ENCODE data around the gene LDLRAD1.
"Not testable (repeated sequence)": the region's sequence is repeated elsewhere in the genome, so short reads cannot be mapped to it uniquely, and the experiment has no call there.

The LDLRAD1 gene

GRCh38 chr1:54017979-54018378, at the start of gene LDLRAD1:
TSS of gene LDLRAD1 (minus strand) at chr1:54018186. CDS start at chr1:54018112, 74 bp downstream.
- DNase-seq (ENCODE audit: low read depth, low spot score), result no peak

- no peak for DNase-seq (ENCODE audit: low read depth, low spot score)
Observed at GRCh38 chr1:54064299-54064698, 46.3 kb upstream of the LDLRAD1 start.

GRCh38 chr1:54054438-54054749, 36.4 kb upstream of the LDLRAD1 start:
- no peak for DNase-seq (ENCODE audit: low read depth, low spot score)

GRCh38 chr1:54053745-54054437, 35.9 kb upstream of the LDLRAD1 start:
- no peak for DNase-seq (ENCODE audit: low read depth, low spot score)

- DNase-seq (ENCODE audit: low read depth, low spot score), result peak; percentile 99
Observed at GRCh38 chr1:54052934-54053744, 35.2 kb upstream of the LDLRAD1 start, which contains the start of the genes TCEANC2 and TMEM59. TSS of gene TCEANC2 (plus strand) at chr1:54053608. CDS start at chr1:54054423, 815 bp downstream. TSS of gene TMEM59 (minus strand) at chr1:54053204. CDS start at chr1:54053188, 16 bp downstream.

GRCh38 chr1:54052431-54052933, 34.5 kb upstream of the LDLRAD1 start:
- no peak for DNase-seq (ENCODE audit: low read depth, low spot score)

- no peak for DNase-seq (ENCODE audit: low read depth, low spot score)
Observed at GRCh38 chr1:54051933-54052430, 34.0 kb upstream of the LDLRAD1 start.

GRCh38 chr1:54050435-54050834, 32.4 kb upstream of the LDLRAD1 start:
- not testable (repeated sequence) for DNase-seq (ENCODE audit: low read depth, low spot score)

- DNase-seq (ENCODE audit: low read depth, low spot score), result no peak
Observed at GRCh38 chr1:54047384-54048305, 29.7 kb upstream of the LDLRAD1 start.

- DNase-seq (ENCODE audit: low read depth, low spot score), result no peak
Observed at GRCh38 chr1:54046671-54047383, 28.8 kb upstream of the LDLRAD1 start.

GRCh38 chr1:54045496-54045895, 27.5 kb upstream of the LDLRAD1 start:
- no peak for DNase-seq (ENCODE audit: low read depth, low spot score)

GRCh38 chr1:54041806-54042205, 23.8 kb upstream of the LDLRAD1 start:
- DNase-seq (ENCODE audit: low read depth, low spot score), result no peak

- no peak for DNase-seq (ENCODE audit: low read depth, low spot score)
Observed at GRCh38 chr1:54037476-54037875, 19.5 kb upstream of the LDLRAD1 start.

- no peak for DNase-seq (ENCODE audit: low read depth, low spot score)
Observed at GRCh38 chr1:54028306-54029251, 10.6 kb upstream of the LDLRAD1 start.

GRCh38 chr1:54027848-54028247, 9.9 kb upstream of the LDLRAD1 start:
- DNase-seq (ENCODE audit: low read depth, low spot score), result no peak

GRCh38 chr1:54024811-54025210, 6.8 kb upstream of the LDLRAD1 start:
- DNase-seq (ENCODE audit: low read depth, low spot score), result not testable (repeated sequence)

- no peak for DNase-seq (ENCODE audit: low read depth, low spot score)
Observed at GRCh38 chr1:54024358-54024757, 6.4 kb upstream of the LDLRAD1 start.

- not testable (repeated sequence) for DNase-seq (ENCODE audit: low read depth, low spot score)
Observed at GRCh38 chr1:54019562-54020176, 1.7 kb upstream of the LDLRAD1 start.

GRCh38 chr1:54018635-54019034, 649 bp upstream of the LDLRAD1 start:
- no peak for DNase-seq (ENCODE audit: low read depth, low spot score)
